NCI-H187 (cell line): Measurements from ENCODE around the gene CNTRL.
"Not testable (repeated sequence)": the region's sequence is repeated elsewhere in the genome, so short reads cannot be mapped to it uniquely, and the experiment has no call there.

Experiments used
- DNase-seq, 2 experiments: peaks; one replicate each; lab custom pipeline; 2025; lab: John Stamatoyannopoulos, UW

CNTRL gene

GRCh38 chr9:121129384-121129783, 54.6 kb downstream of the CNTRL start:
- not testable (repeated sequence) for DNase-seq

GRCh38 chr9:121133104-121133816, 58.5 kb downstream of the CNTRL start:
- no peak for DNase-seq

- no peak for DNase-seq
These were observed 60.9 kb downstream of the CNTRL start for GRCh38 chr9:121135642-121136041.

GRCh38 chr9:121138561-121138960, 63.8 kb downstream of the CNTRL start:
- no peak for DNase-seq

GRCh38 chr9:121138973-121139372, 64.2 kb downstream of the CNTRL start:
- DNase-seq = no peak

- no peak for DNase-seq
These were observed 65.4 kb downstream of the CNTRL start for GRCh38 chr9:121140162-121140561.

- no peak for DNase-seq
These were observed 66.6 kb downstream of the CNTRL start for GRCh38 chr9:121141306-121141705.

- no peak for DNase-seq
These were observed 67.0 kb downstream of the CNTRL start for GRCh38 chr9:121141706-121142105.

- DNase-seq = no peak
These were observed 69.0 kb downstream of the CNTRL start for GRCh38 chr9:121143771-121144170.

- no peak for DNase-seq
These were observed 69.7 kb downstream of the CNTRL start for GRCh38 chr9:121144482-121144881.

GRCh38 chr9:121150188-121150587, 75.4 kb downstream of the CNTRL start:
- DNase-seq = no peak

- no peak for DNase-seq
These were observed 78.9 kb downstream of the CNTRL start for GRCh38 chr9:121153642-121154041.

GRCh38 chr9:121154782-121155181, 80.0 kb downstream of the CNTRL start:
- DNase-seq = no peak

- DNase-seq = no peak
These were observed 81.5 kb downstream of the CNTRL start for GRCh38 chr9:121156263-121156731.

- no peak for DNase-seq
These were observed 83.2 kb downstream of the CNTRL start for GRCh38 chr9:121157939-121158338.

- DNase-seq = no peak
These were observed 85.3 kb downstream of the CNTRL start for GRCh38 chr9:121160025-121160424.

- no peak for DNase-seq
These were observed 93.3 kb downstream of the CNTRL start for GRCh38 chr9:121168052-121168451.

GRCh38 chr9:121169094-121169601, 94.4 kb downstream of the CNTRL start:
- DNase-seq = no peak

- DNase-seq = no peak
These were observed 96.5 kb downstream of the CNTRL start for GRCh38 chr9:121171236-121171635.

GRCh38 chr9:121172726-121173487, 98.2 kb downstream of the CNTRL start:
- no peak for DNase-seq

GRCh38 chr9:121173501-121173900, 98.7 kb downstream of the CNTRL start:
- no peak for DNase-seq

GRCh38 chr9:121178676-121179372, 104.1 kb downstream of the CNTRL start:
- DNase-seq = no peak

- DNase-seq = not testable (repeated sequence)
These were observed 104.6 kb downstream of the CNTRL start for GRCh38 chr9:121179373-121179721.
